HepG2 (cell line): ENCODE data around the gene SPIRE1. TPM values are rescaled to one million over a fixed set of nuclear protein-coding genes. Genes with fewer than 3 reads are reported as not detected.
A peak's percentile ranks its signal among the peaks of the same experiment; 100 is the strongest.

Experiments used
- ATAC-seq: fragments of 200-7000 bp; cut with Tn5 transposase; 3 replicates; pipeline ENCODE4 v1.9.1; 2020; ENCODE audit warnings: mild to moderate bottlenecking, moderate library complexity
- BruUV-seq: library from RNA; stranded (reverse); fragments of 400-500 nt; replicated peaks from 2 replicates; lab custom pipeline; 2021; lab: Mats Ljungman, UMichigan
- CTCF ChIA-PET: fragments of 300-600 bp; formaldehyde crosslinking; extraction: SDS; loops from one replicate; lab custom pipeline; 2021; ENCODE audit warnings: low total read pairs, inconsistent platforms, low intra/inter-chr PET ratio; lab: Yijun Ruan, JAX
- POLR2A ChIA-PET: fragments of 350-600 bp; sonication (Branson Sonifier 250); formaldehyde crosslinking; loops from one replicate; lab custom pipeline; 2020; ENCODE audit warnings: antibody characterized with exemption, inconsistent platforms; lab: Yijun Ruan, JAX
- DNase-seq: peaks from one replicate; pipeline ENCODE4 v3.0.0-alpha.2; 2015; ENCODE audit warnings: low spot score
- FAIRE-seq: peaks from 3 replicates; lab custom pipeline; 2011; peaks lifted over from hg19 to GRCh38; lab: Jason Lieb, UNC
- H2AFZ ChIP-seq: one replicate; pipeline ENCODE4 v1.6.1; 2011; ENCODE audit warnings: low read length, inconsistent platforms
- H3K27ac ChIP-seq: fragments of 300-600 bp; 3 replicates; pipeline ENCODE4 v1.8.0; 2011; ENCODE audit warnings: mixed run types, mild to moderate bottlenecking, mixed read lengths, low read length, inconsistent platforms; ENCODE audit not compliant: insufficient read depth; ENCODE audit errors: extremely low read length
- H3K27me3 ChIP-seq, 2 experiments: fragments of 200-600 bp in 1 of 2; 2 replicates in 1 of 2; 3 replicates in 1 of 2; pipeline versions ENCODE4 v1.6.0 to v1.8.0; 2011; ENCODE audit warnings: low read length in 2 of 2, mild to moderate bottlenecking in 2 of 2, moderate library complexity in 2 of 2, inconsistent platforms in 1 of 2; ENCODE audit not compliant: insufficient read depth in 2 of 2, control insufficient read depth in 1 of 2
- H3K36me3 ChIP-seq, 2 experiments: fragments of 200-600 bp in 1 of 2; replicated peaks in 1 of 2; 2 replicates in 1 of 2; 3 replicates in 1 of 2; pipeline versions ENCODE4 v1.5.1 to v1.8.0; 2011; ENCODE audit warnings: low read length in 2 of 2, inconsistent platforms in 1 of 2; ENCODE audit not compliant: insufficient read depth in 2 of 2, control insufficient read depth in 1 of 2
- H3K4me1 ChIP-seq: 2 replicates; pipeline ENCODE4 v1.5.1; 2012; ENCODE audit warnings: low read length, inconsistent platforms; ENCODE audit not compliant: insufficient read depth
- H3K4me2 ChIP-seq: 2 replicates; pipeline ENCODE4 v1.6.0; 2011; ENCODE audit warnings: low read depth, low read length, inconsistent platforms
- H3K4me3 ChIP-seq, 3 experiments: fragments of 200-600 bp in 1 of 3; sonication (generic), shearing (Covaris generic) in 1 of 3; replicated peaks in 1 of 3; 2 replicates each; pipeline ENCODE4 v1.5.1; 2011 to 2016; ENCODE audit warnings: low read length in 3 of 3, inconsistent platforms in 2 of 3, low read depth in 2 of 3, mild to moderate bottlenecking in 2 of 3, control low read depth in 1 of 3, mixed read lengths in 1 of 3; ENCODE audit not compliant: insufficient read depth in 1 of 3
- H3K79me2 ChIP-seq: one replicate; pipeline ENCODE4 v1.6.1; 2011; ENCODE audit warnings: low read length, inconsistent platforms; ENCODE audit not compliant: insufficient read depth
- H3K9ac ChIP-seq: 2 replicates; pipeline ENCODE4 v1.6.0; 2011; ENCODE audit warnings: mild to moderate bottlenecking, low read depth, low read length, inconsistent platforms; ENCODE audit not compliant: insufficient read depth
- H3K9me3 ChIP-seq: 2 replicates; pipeline ENCODE4 v1.5.1; 2012; ENCODE audit warnings: mild to moderate bottlenecking, low read length
- H4K20me1 ChIP-seq: 2 replicates; pipeline ENCODE4 v1.6.0; 2011; ENCODE audit warnings: inconsistent platforms, mild to moderate bottlenecking, low read length, moderate library complexity; ENCODE audit not compliant: insufficient read depth
- GATAD2A ChIP-seq: IDR thresholded peaks from 2 replicates; pipeline ENCODE4 v1.6.1; 2016
- HOMEZ ChIP-seq: IDR thresholded peaks from 2 replicates; pipeline ENCODE4 v1.6.1; 2016; ENCODE audit warnings: low read depth
- IRF2 ChIP-seq: IDR thresholded peaks from 2 replicates; pipeline ENCODE4 v1.6.1; 2018; ENCODE audit warnings: missing genetic modification reagents, missing compliant biosample characterization
- LCORL ChIP-seq, 2 experiments: fragments of 450-650 bp in 1 of 2; sonication (generic) in 1 of 2; formaldehyde crosslinking in 1 of 2; IDR thresholded peaks; 2 replicates each; pipeline versions ENCODE4 v1.5.0 to v1.6.1; 2017 to 2020; ENCODE audit warnings: antibody characterized with exemption in 1 of 2, missing genetic modification reagents in 1 of 2
- MIXL1 ChIP-seq: IDR thresholded peaks from 2 replicates; pipeline ENCODE4 v1.6.1; 2016
- MXD4 ChIP-seq: IDR thresholded peaks from 2 replicates; pipeline ENCODE4 v1.6.1; 2016; ENCODE audit warnings: mild to moderate bottlenecking, missing biosample characterization, missing genetic modification reagents
- RARA ChIP-seq: IDR thresholded peaks from 2 replicates; pipeline ENCODE4 v1.6.1; 2016; ENCODE audit warnings: missing genetic modification reagents, missing compliant biosample characterization
- USF2 ChIP-seq, 2 experiments: sonication (generic) in 1 of 2; formaldehyde crosslinking in 1 of 2; IDR thresholded peaks; 2 replicates each; pipeline versions ENCODE4 v1.5.1 to v1.6.1; 2011 to 2020; ENCODE audit warnings: borderline replicate concordance in 1 of 2, low read depth in 1 of 2, low read length in 1 of 2, mild to moderate bottlenecking in 1 of 2, missing genetic modification reagents in 1 of 2, moderate library complexity in 1 of 2
- ZFX ChIP-seq: sonication (generic); formaldehyde crosslinking; IDR thresholded peaks from 2 replicates; pipeline ENCODE4 v1.4.0; 2020; ENCODE audit warnings: mild to moderate bottlenecking, low read depth, missing genetic modification reagents, moderate library complexity
- ZNF281 ChIP-seq: sonication (generic); formaldehyde crosslinking; IDR thresholded peaks from 2 replicates; pipeline ENCODE4 v1.4.0; 2020; ENCODE audit warnings: missing genetic modification reagents, borderline replicate concordance
- ZNF3 ChIP-seq: IDR thresholded peaks from 2 replicates; pipeline ENCODE4 v1.7.0; 2017; ENCODE audit warnings: inconsistent platforms
- ZNF687 ChIP-seq: sonication (generic); formaldehyde crosslinking; IDR thresholded peaks from 2 replicates; pipeline ENCODE4 v1.5.1; 2020; ENCODE audit warnings: mild to moderate bottlenecking, missing genetic modification reagents, moderate library complexity
- ZNF75D ChIP-seq: sonication (generic); formaldehyde crosslinking; IDR thresholded peaks from 2 replicates; pipeline ENCODE4 v1.8.1; 2023; ENCODE audit warnings: missing genetic modification reagents, mild to moderate bottlenecking, borderline replicate concordance
- WGBS: methylation state at CpG from one replicate; pipeline ENCODE4 v1.1.6; 2017; ENCODE audit warnings: low lambda C conversion rate; 5-methylcytosine and 5-hydroxymethylcytosine counted together
- in situ Hi-C: cut with HindIII; loops from 2 replicates; pipeline ENCODE4 v1.10.0; 2017; ENCODE audit warnings: low pct_unique_long_range_greater_than_20kb; ENCODE audit not compliant: extremely low pct_ligation_motif_present
- intact Hi-C: fragments of 100-400 bp; cut with micrococcal nuclease; formaldehyde crosslinking; loops from one replicate; pipeline ENCODE4 v1.10.0; 2022; ENCODE audit not compliant: unreplicated experiment
- polyA plus RNA-seq, 8 experiments: library from polyadenylated mRNA; depleted of rRNA in 3 of 8; stranded (reverse) in 7 of 8; unstranded in 1 of 8; fragments of >200 nt; fragmentation: Illumina TruSeq in 4 of 8; extraction: Trizol in 4 of 8; gene quantifications; 2 replicates each; pipeline versions ENCODE4 v1.2.1 to v1.2.3, GENCODE V29; 2011 to 2016; ENCODE audit warnings: low read depth in 4 of 8, missing spikeins in 1 of 8, mixed read lengths in 1 of 8; ENCODE audit not compliant: insufficient read depth in 1 of 8
- total RNA-seq, 5 experiments: library from RNA; depleted of rRNA; stranded (reverse); fragments of >200 nt; fragmentation: Illumina TruSeq; extraction: Trizol; gene quantifications; 2 replicates each; pipeline ENCODE4 v1.2.3, GENCODE V29; 2016; ENCODE audit warnings: low read depth in 1 of 5

The SPIRE1 gene
- total and polyA plus RNA-seq, 2 of the 13 experiments (the other 11 are each of a cell fraction or from before 2014, with no cell fraction given) = 9.9 to 21.3 TPM

GRCh38 chr18:12460874-12461273, 197.0 kb downstream of the SPIRE1 start:
- Histone ChIP-seq H3K9ac (no peak overlapping the region), H3K27me3 (no peaks in the 10 kb centered on the region), H3K4me2 (peak overlapping the region; percentile 40), H3K36me3 (peaks cover 3 to 11% of the 10 kb centered on the region in 2 experiments; a peak in 4 of 5 replicates), H3K4me3 (peak overlapping the region in 1 of 3 experiments; percentile 4; a peak in 1 of 6 replicates), H3K79me2 (no peaks in the 10 kb centered on the region), H3K9me3 (no peaks in the 10 kb centered on the region), H3K27ac (peak overlapping the region; percentile 57), H3K4me1 (peaks cover 24% of the 10 kb centered on the region), H2AFZ (no peak overlapping the region), H4K20me1 (no peaks in the 10 kb centered on the region)
- DNase-seq (peak; percentile 67), ATAC-seq (peak; percentile 100), FAIRE-seq (peak; percentile 94)
- in situ Hi-C loops (no loop called here), intact Hi-C loops (loop anchor here (2.0 to 5.0 kb wide), 2 partner anchors 70 to 196 kb away; partner anchors contain the start of gene SPIRE1)
- BruUV-seq = no TSS peak
- CTCF ChIA-PET = no interaction called here
- WGBS = 7% methylated on average over 5 of the region's 5 CpGs
- POLR2A ChIA-PET = interaction anchor here (0.7 to 0.9 kb wide), 2 partner anchors 40 to 41 kb away, joined by 3 read pairs; no protein-coding TSS in a partner anchor
- peak; percentile 23; the same call in 1 of the 2 replicates for TF ChIP-seq ZNF687 (CRISPR knock-in tag)
- TF ChIP-seq LCORL (IDR thresholded peaks at IDR 0.05) = no peak
- no peak for TF ChIP-seq LCORL (CRISPR knock-in tag; IDR thresholded peaks at IDR 0.05)
- TF ChIP-seq MIXL1 (CRISPR knock-in tag) = peak; percentile 33; the same call in 1 of the 2 replicates
- no peak for TF ChIP-seq ZNF75D
- no peak for TF ChIP-seq USF2 (IDR thresholded peaks at IDR 0.05; ENCODE audit: low read depth, low read length)
- TF ChIP-seq USF2 (CRISPR knock-in tag; IDR thresholded peaks at IDR 0.05; ENCODE audit: borderline replicate concordance) = no peak
- TF ChIP-seq RARA (CRISPR knock-in tag) = peak; percentile 93
- no peak for TF ChIP-seq MXD4 (CRISPR knock-in tag)
- 0 out of 2 replicates have a peak, but pooled peaks have one; percentile 38 for TF ChIP-seq IRF2 (CRISPR knock-in tag)
- no peak for TF ChIP-seq ZNF281 (CRISPR knock-in tag)
- TF ChIP-seq GATAD2A (CRISPR knock-in tag) = peak; percentile 47
- TF ChIP-seq HOMEZ (CRISPR knock-in tag) = peak; percentile 36; the same call in 1 of the 2 replicates
- TF ChIP-seq ZFX (CRISPR knock-in tag) = peak; percentile 53; the same call in 1 of the 2 replicates
- TF ChIP-seq ZNF3 = no peak
